Stimulated activated CD4-positive, alpha-beta T cell treated with anti-CD3 and anti-CD28 coated beads, Interleukin-4, amount 100 ng/mL, for 48 hours (primary cell): ENCODE measurements around the gene ZNF284.

Experiments used
- DNase-seq, 2 donors: peaks; one replicate each; pipeline ENCODE4 v3.0.0-alpha.2; 2020; ENCODE audit warnings: low read depth in 2 of 2

ZNF284 gene

DNA sequence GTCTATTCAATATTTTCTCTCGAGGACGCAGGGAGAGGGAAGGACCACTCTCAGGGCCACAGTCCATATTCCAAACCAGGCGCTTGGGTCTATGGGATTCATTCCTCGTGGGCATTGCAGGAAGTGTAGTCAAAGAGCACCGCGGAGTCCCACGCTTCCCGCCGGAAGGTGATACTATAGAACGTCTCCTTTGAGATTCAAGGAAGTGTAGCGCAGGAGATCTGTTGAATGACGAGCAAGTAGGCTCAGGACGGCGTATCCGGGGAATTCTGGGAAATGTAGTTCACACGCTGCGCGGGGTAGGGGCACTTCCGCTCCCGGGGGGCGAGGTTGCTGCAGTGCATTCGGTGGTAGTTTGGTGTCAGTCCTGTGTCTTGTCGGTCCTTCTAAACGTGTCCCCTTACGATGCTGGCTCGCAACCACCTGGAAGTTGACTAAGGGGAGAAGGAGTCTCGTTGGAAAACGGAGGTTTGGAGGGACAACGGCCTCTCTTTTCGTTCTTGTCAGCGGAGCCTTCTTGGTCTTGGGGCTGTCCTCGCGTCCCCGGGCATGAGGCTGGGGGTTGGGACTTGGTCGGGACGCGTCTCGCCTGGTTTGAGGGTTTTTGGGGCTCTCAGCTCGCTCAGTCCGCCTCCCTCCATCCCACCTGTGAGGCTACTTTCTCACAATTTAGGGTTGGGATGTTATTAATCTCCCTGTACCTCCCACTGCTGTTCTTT is at the start of gene ZNF284:
Gene ZNF284, plus strand, starts transcription at position 336 of the 719 bp plus-strand sequence. CDS start 4,231 bp downstream, outside the sequence.
- DNase-seq = peak; percentile 63 to 76

- DNase-seq = no peak
Observed at GRCh38 chr19:44024900-44025216, 47.1 kb upstream of the ZNF284 start.

GRCh38 chr19:44025217-44025936 is 46.6 kb upstream of the ZNF284 start, which contains the start of gene ZNF222:
ZNF222 (plus strand) TSS chr19:44025379; CDS start chr19:44025437, 58 bp downstream.
- peak; percentile 59 to 78 for DNase-seq

DNA sequence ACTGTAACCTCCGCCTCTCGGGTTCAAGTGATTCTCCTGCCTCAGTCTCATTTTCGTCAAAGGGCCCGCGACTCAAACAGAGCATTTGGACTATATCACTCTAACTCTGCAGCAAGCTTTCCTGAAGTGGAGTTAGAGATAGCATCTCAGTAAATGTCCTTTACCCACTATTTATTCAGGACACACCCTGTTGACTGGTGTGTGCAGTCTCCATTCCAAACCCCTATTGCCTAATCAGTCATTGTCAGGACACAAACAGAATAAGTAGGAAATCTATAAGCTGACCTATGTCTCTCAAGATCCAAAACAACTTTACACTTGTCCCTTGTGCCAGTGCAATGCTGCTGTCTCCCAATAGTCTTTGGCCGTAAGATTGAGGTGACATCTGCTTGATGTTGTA is 45.3 kb upstream of the ZNF284 start:
- DNase-seq = no peak

GRCh38 chr19:44032001-44032610 is 39.9 kb upstream of the ZNF284 start:
- DNase-seq = no peak

DNA sequence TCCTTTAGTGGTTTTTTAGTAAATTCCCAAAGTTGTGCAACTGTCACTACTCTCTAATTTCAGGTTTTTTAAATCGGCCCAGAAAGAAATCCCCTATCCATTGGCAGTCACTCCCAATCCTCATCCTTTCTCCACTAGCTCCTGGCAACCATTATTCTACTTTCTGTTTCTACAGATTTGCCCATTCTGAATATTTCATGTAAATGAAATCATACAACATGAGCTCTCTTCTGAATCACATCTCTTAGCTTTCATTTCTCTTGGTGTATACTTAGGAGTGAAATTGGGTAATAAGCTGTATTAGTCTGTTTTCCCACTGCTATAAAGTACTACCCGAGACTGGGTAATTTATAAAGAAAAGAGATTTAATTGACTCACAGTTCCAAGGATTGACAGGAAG is 29.8 kb upstream of the ZNF284 start:
- no peak for DNase-seq

DNA sequence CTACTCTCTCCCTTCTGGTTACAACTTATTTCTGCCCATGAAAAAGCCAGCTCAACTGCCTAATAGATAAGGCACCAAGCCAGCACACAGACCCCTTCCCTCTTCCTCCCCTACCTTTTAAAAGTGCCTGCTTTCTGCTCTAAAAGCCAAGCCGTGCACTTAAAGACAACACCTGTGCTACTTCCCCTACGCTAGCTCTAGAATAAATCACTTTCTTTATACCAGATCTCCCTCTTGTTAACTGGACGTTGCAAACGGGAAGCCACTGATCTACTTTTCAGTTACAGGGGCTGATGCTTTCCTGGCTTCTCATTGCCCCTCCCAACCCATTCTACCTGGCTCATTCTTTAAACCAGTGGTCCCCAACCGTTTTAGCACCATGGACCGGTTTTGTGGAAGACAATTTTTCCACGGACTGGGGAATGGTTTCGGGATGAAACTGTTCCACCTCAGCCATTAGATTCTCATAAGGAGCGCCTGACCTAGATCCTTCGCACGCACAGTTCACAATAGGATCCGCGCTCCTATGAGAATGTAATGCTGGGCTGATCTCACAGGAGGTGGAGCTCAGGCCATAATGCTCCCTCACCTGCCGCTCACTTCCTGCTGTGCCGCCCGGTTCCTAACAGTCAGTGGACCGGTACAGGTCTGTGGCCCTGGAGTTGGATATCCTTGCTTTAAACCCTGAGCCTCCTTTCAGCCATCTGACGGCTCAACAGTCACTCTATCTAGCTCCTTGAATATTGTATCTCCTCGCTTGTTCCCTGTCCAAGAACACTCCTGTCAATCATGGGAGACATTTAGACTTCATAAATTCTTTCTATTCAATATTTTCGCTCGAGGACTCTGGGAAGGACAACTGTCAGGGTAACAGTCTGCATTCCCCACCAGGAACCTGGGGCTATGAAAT is 21.0 kb upstream of the ZNF284 start:
- DNase-seq = no peak

GRCh38 chr19:44051650-44052402 is 20.1 kb upstream of the ZNF284 start, which contains the start of gene ZNF223:
ZNF223 (plus strand) TSS chr19:44052036; CDS start chr19:44055177, 3,141 bp downstream.
- peak; percentile 43 to 55 for DNase-seq

- DNase-seq = no peak
Observed at GRCh38 chr19:44055870-44056269, 16.1 kb upstream of the ZNF284 start.

- no peak for DNase-seq
Observed at GRCh38 chr19:44059229-44059628, 12.7 kb upstream of the ZNF284 start.

DNA sequence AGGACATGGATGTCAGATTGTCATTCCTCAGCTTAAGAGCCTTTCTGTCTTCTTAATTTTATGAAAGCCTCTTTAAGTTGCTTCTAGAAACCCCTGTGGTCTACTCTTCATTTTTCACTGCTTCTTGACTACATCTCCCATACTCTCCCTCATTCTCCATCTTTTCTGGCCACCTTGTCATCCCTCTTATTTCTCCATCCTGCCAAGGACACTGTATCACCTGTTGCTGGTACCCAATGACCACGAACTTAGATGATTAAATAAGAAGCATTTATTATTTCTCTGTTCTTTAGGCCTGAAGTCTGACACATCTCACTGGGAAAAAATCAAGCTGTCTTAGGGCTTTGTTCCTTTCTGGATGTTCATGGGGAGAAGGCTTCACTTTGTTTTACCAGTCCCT is 10.9 kb upstream of the ZNF284 start:
- DNase-seq = no peak

- no peak for DNase-seq
Observed at GRCh38 chr19:44066305-44066704, 5.7 kb upstream of the ZNF284 start.

DNA sequence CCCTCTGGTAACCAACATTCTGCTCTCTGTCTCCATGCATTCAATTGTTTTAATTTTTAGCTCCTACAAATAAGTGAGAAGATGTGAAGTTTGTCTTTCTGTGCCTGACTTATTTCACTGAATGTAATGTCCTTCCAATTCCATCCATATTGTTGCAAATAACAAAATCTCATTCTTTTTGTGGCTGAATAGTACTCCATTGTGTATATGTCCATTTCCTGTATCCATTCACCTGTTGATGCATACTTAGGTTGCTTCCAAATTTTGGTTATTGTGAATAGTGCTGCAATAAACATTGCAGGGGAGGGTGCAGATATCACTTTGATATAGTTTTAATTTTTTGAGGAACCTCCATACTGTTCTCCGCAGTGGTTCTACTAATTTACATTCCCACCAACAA is 2.5 kb upstream of the ZNF284 start:
- no peak for DNase-seq

DNA sequence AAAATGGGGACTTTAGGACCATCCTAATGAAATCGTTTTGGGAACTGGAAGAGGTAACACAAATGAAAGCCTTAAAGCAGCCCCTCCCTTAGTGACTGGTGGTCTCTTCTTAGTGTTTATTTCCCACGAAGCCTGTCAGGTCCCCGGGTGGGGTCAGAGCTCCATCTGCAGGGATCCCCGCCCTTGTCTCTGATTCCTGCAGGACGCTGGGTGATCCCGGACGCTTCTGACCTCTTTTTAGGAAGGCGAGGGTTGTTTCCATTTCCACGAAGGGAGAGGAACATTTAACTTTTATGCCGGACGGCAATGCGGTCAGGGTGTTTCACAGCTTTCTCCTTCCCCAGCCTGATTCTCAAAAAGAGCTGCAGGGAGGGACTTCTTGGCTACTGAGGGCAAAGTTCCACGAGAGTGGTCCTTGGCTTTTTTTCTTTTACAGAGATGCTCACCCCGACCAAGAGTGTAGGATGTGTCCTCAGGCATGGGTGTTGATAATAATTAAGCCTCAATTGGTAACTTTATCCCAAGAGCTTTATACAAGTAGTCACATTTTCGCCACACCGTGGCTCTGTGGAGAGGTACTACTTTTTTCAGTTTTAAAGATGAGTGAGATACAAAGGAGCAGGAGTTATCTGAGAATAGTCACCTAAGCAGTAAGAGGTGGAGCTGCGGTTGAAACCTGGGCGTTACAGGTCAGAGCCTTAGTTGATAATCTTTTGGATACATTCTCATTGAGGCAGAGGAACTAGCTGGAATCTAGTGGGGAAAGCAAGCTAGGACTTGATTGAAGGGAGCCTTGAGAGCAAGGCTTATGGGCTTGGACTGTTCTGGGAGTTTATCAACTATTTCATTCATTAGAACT is 813 bp downstream of the ZNF284 start:
- no peak for DNase-seq

GRCh38 chr19:44076325-44076724 is 4.4 kb downstream of the ZNF284 start:
- DNase-seq = no peak

GRCh38 chr19:44092108-44092507 is 20.1 kb downstream of the ZNF284 start:
- no peak for DNase-seq

DNA sequence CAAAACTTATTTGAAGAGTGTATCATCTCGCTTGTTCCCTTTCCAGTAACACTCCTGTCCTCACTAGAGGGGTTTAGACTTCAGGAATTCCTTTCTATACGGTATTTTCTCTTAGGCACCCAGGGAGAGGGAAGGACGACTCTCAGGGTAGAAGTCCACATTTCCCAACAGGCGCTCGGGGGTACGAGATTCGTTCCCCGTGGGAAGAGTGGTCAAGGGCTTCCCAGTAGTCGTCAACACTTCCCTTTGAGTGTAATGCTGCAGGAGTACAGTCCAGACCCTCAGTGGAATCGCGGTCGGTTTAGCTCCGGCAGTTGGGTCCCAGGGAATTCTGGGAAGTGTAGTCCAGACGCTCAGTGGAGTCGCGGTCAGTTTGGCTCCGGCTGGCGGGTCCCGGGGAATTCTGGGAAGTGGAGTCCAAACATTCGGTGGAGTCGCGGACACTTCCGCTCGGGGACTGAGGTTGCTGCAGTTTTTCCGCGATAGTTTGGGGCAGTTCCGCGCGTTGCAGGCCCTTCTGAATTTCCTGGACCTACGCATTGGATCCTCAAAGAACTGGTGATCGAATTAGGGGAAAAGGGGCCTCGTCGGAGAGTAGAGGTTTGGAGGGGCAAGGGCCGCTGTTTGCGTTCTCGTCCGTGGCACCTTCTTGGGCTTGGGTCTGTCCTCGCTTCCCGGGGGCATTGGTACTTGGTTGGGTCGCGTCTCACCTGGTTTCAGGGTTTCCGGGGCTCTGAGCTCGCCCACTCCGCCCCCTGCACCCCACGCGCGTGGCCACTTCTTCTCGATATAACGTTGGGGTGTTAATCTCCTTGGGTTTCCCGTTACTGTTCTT is 22.2 kb downstream of the ZNF284 start, which contains the start of gene ZNF224:
Gene ZNF224, plus strand, starts transcription at position 431 of the 835 bp plus-strand sequence. CDS start 3,513 bp downstream, outside the sequence.
- peak; percentile 68 to 82 for DNase-seq

GRCh38 chr19:44107751-44108150 is 35.8 kb downstream of the ZNF284 start:
- DNase-seq = no peak

DNA sequence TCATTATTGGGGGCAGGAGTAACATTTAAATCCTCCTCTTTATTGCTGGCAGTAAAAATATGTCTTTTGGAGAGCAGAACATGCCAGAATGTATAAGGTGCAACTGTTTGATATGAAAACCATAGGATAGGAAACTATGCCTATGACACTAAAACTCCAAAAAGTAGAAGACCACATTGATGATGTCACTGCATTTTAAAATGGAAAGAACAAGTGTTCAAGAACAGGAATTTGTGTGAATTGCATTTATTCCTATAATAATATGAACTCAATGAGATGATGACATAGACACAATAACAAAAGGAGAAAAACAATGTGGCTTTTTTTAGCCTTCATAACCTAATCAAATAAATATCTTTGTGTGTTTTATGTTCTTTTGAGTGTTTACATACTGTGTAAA is 37.5 kb downstream of the ZNF284 start:
- no peak for DNase-seq
